Upper lobe of left lung (tissue), 4 donors: ENCODE results near the gene UBE2I.

ENCODE experiments used
- CTCF ChIP-seq, 6 experiments: fragments of 450-650 bp in 4 of 6; fragments of 200-600 bp in 2 of 6; sonication (generic) in 2 of 6; IDR thresholded peaks; one replicate each; pipeline ENCODE4 v1.5.1; 2016 to 2019; ENCODE audit warnings: antibody characterized with exemption in 6 of 6
- EP300 ChIP-seq, 4 donors: sonication (generic); formaldehyde crosslinking; IDR thresholded peaks; one replicate each; pipeline ENCODE4 v1.5.1; 2017; ENCODE audit warnings: antibody characterized with exemption in 4 of 4, control low read depth in 2 of 4
- POLR2AphosphoS5 ChIP-seq, 2 donors: sonication (generic); formaldehyde crosslinking; IDR thresholded peaks; one replicate each; pipeline ENCODE4 v1.5.1; 2017; ENCODE audit warnings: antibody characterized with exemption in 2 of 2

GRCh38 chr16:1340730-1341494, 31.5 kb downstream of the UBE2I start:
- TF ChIP-seq EP300 (IDR thresholded peaks at IDR 0.05), result no peak
- TF ChIP-seq CTCF (IDR thresholded peaks at IDR 0.05), result no peak
- no peak for TF ChIP-seq POLR2AphosphoS5 (IDR thresholded peaks at IDR 0.05)
